PC-9 (cell line): ENCODE data around the gene CDC42BPB.

Source experiments
- CTCF ChIP-seq: fragments of 200-600 bp; sonication (generic); conservative IDR thresholded peaks from 2 replicates; pipeline ENCODE4 v1.6.1; 2017; ENCODE audit warnings: mixed run types, antibody characterized with exemption, mild to moderate bottlenecking, moderate library complexity
- EZH2 ChIP-seq: fragments of 200-600 bp; sonication (generic); IDR thresholded peaks from 2 replicates; pipeline ENCODE4 v1.8.0; 2017; ENCODE audit warnings: antibody characterized with exemption, low read depth

GRCh38 chr14:103029936-103030335, 27.4 kb downstream of the CDC42BPB start:
- no peak for TF ChIP-seq CTCF
- TF ChIP-seq EZH2 = no peak
